GM21786 (cell line): ENCODE data around the gene ALOX5AP.
A peak's percentile ranks its signal among the peaks of the same experiment; 100 is the strongest.

Experiments used
- ATAC-seq: cut with Tn5 transposase; IDR thresholded peaks from one replicate; pipeline ENCODE4 v1.9.1; 2021; ENCODE audit not compliant: unreplicated experiment

The ALOX5AP gene

GRCh38 chr13:30735025-30735871 lies at the start of gene ALOX5AP:
ALOX5AP (plus strand) TSS chr13:30735543; CDS start chr13:30735606, 63 bp downstream.
- peak; percentile 79 for ATAC-seq

DNA sequence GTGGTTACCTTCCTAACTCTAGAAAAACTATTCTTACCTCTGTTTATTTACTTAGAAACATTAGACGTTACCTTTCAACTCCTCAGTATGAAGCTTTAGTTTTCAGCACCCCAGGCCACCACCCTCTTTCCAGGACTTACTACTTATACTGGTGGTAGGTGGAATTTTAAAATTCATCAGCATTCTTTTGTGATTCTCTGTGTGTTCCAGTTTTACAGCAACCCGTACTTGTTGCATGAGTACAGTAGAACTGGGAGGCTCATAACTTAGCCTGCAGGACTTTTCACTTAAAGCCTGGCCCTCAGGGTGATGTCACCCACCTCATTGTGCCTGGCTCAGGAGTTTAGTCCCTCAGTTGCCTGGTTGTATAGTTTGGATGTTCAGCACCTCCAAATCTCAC lies 49.4 kb upstream of the ALOX5AP start:
- ATAC-seq, result no peak

- ATAC-seq, result no peak
These were observed 47.7 kb upstream of the ALOX5AP start for GRCh38 chr13:30687601-30688000.

GRCh38 chr13:30689752-30690151 lies 45.6 kb upstream of the ALOX5AP start:
- no peak for ATAC-seq

DNA sequence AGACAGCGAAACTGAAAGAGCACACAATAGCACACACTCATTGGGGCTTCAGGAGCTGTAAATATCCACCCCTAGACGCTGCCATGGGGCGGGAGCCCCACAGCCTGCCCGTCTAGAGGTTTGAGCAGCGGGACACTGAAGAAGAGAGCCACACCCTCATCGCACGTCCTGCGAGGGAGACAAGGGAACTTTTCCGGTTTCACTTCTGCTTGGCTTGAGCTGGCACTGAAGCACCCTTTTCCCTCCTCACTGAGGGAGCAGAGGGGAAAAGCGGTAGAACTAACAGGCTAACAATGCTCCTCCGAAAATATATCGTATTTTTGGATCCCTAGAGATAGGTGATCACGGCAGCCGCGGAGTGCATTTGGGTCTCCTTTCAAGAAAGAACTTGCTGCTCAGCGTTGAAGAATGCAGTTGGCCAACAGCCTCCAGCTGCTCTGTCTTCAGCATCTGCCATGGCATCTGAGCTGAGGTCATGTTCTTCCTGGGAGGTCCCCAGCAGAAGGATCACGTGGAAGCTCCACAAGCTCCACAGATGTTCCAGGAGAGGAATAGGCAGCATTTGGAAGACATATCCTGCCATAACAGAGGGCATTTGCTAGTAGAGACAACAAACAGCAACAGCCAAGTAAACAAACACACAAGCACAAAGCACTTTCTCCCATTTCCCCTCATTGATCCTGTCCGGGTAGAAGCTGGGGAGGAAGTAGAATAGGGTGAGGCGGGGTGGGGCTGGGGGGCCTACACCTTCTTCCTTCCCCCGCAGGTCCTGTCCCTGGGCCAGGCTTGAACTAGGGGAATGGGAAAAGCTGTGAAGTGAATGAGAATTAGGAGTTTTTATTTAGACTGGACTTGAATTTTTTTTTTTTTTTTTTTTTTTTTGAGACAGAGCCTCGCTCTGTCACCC lies 44.8 kb upstream of the ALOX5AP start:
- ATAC-seq, result peak; percentile 66

DNA sequence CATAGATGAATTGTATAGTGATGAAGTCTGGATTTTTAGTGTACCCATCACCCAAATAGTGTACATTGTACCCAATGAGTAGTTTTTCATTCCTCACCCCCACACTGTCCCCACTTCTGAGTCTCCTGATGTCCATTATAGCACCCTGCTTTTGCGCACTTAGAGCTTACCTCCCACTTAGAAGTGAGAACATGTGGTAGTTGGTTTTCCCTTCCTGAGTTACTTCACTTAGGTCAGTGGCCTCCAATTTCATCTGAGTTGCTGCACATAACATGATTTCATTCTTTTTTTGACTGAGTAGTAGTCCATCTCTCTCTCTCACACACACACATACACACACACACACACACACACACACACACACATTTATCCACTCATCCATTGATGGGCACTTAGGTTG lies 43.2 kb upstream of the ALOX5AP start:
- no peak for ATAC-seq

DNA sequence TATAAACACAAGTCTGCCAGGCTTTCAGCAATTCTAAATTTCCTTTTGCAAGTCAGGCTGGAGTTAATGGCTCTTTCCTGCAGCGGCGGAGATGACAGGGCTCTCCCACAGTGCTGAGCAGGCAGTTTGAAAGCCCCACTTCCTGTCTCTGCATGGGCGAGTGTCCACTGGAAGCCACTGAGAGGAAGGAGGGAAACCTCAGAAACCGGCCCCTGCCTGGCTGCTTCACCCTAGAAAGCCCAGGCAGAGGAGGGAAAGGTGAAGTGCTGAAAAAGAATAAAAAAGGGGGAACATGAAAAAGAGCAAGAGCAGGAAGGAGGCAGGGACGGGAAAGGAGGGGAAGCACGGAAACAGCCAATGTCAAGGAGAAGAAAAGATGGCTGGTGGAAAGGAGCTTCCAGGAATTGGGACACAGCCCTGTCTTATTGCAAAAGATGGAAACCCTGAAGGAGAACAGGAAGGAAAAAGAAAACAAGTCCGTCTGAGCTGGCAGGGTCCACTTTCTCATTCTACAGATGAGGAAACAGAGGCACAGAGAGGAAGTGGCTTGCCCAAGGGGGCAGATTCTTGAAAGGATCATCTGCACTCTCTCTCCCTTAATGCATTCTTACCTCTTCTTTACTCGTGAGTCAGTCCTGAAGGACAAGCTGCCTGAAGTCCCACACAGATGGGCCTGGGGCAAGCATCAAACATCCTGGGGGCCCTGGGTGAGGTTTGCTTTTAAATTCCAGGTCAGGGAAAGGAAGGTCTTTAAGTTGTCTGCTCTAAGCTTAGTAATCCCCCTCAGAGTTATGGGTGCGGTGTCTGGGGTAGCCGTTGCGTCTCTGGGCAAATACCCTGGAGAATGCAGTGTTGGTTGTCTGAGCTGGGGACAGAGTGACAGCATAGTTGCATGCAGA lies 38.8 kb upstream of the ALOX5AP start:
- peak; percentile 52 for ATAC-seq

- no peak for ATAC-seq
These were observed 38.0 kb upstream of the ALOX5AP start for GRCh38 chr13:30697177-30697953.

DNA sequence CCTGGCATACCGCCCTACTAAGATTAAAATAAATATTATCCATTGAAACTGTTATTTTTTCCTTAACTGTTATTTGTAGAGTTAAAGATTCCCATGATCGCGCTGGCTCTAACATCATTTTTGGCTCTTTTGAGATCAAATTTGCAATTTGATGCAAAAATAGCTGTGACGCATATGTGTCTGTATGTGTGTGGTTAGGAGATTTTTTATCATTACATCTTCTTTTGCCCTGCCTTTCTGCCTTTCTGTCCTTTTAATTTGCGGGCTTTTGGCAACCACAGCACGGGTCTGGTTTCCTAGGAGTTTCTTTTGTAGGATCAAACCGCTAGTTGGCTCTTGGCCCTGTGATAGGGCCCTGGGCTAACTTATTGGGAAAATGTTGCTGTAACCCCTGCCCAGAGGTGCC lies 37.3 kb upstream of the ALOX5AP start:
- no peak for ATAC-seq

DNA sequence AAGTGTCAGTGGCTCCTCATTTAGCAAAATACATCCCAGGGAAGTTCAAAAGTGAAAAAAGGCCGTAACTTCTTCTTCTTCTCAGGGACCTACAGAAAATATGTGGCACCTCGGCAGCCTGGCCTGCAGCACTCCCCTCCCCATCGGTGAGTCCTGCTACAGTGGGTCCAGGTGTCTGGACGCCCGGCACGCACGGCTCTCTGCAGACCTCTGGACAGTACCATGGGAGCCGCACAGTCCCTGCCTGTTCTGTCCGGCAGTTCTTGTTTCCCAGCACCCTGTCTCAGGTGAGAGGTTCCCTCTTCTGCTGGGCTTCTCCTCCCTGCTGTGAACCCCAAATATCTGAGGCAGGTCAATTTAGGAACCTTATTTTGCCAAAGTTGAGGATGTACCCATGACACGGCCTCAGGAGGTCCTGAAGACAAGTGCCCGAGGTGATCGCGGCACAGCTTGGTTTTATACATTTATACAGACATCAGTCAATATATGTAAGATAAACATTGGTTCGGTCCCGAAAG lies 36.8 kb upstream of the ALOX5AP start:
- no peak for ATAC-seq

GRCh38 chr13:30700364-30700763 lies 35.0 kb upstream of the ALOX5AP start:
- no peak for ATAC-seq

DNA sequence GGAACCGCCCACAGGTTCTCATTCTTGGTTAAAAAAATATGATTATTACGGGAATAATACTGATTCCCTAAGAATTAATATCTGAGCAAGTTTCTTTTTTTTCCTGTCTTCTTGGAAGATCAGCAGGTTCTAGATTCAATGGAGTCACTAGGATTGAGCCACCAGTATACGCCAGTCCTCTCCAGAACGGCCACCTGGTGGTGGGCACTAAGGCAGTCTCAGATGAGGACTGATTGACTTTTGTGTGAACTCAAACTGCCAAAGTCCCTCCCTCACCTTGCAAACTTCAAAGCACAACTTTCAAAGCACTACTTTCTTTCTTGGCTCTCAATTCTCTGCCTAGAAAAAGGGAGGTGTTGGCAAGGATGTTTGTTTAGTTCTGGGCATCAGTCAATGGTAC lies 33.3 kb upstream of the ALOX5AP start:
- ATAC-seq, result no peak

DNA sequence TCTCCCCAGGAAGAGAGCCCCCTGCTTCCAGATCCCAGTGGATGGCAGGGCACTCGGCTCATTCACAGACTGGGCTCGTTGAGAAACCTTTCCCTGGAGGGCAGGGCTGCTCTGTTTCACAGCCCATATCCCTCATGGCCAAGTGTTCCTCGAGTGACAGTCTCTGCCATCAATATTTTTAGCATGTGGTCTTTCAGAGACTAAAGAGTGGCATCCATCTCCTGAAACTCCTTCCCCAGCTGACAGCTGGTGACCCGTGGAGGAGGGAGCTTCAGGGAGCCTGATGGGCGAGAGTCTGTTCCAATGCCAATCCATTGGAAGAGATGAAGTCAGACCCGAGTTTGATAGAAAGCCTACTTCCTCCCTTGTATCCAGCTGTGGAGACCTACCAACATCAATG lies 30.7 kb upstream of the ALOX5AP start:
- no peak for ATAC-seq

DNA sequence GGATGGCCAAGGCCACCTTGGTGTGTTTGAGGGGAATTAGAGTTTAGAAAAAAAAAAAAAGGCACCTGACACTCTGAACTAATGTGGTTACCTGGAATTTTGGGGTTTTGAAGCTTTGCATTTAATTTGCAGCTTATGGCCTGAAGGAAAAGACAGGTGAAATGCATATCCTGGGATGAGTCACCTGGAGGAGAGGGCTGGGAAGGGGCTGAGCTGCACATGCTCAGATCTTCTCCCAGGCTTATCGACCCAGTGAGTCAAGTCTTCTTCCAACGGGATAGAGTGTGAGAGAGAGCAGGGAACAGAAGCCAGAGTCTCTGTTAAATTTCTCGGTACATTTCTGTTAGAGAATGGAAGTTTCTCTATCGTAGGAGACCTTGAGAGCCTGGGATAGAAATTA lies 29.7 kb upstream of the ALOX5AP start:
- ATAC-seq, result no peak

- ATAC-seq, result no peak
These were observed 26.8 kb upstream of the ALOX5AP start for GRCh38 chr13:30708541-30708940.

DNA sequence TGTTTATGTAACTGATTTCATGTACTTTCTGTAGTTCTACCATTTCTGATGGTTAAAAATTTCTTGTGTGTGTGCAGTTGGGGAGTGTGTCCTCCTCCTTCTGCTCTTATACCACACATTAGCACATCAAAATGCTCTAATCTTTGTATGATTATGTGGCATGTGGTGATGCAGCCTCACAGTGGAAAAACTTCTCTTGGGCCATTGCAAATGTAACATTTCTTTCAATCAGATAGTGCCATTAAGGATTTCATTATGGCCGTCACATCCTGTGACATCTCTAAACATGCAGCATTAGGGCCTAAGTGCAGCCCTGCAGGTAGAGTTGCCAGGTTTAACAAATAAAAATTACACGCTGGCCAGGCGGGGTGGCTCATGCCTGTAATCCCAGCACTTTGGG lies 24.9 kb upstream of the ALOX5AP start:
- no peak for ATAC-seq

DNA sequence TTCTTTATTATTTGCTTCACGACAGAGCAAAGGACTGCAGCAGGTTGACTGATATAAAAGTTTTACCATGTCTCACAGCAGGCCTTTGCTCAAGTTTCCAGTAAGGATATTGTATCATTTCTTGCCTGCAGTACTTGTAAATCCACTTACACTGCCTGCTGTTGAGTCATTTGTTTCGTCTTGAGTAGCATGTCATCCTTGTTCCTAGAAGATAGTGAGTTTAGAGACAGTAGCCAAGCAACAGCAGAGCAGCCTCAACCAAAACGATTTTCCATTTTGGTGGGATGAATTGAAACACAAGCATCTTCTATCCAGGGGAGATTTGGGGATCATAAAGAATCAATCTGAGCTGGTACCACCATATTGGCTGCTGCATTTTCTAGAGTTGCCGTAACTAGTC lies 24.0 kb upstream of the ALOX5AP start:
- ATAC-seq, result no peak

GRCh38 chr13:30711837-30712236 lies 23.5 kb upstream of the ALOX5AP start:
- ATAC-seq, result no peak

DNA sequence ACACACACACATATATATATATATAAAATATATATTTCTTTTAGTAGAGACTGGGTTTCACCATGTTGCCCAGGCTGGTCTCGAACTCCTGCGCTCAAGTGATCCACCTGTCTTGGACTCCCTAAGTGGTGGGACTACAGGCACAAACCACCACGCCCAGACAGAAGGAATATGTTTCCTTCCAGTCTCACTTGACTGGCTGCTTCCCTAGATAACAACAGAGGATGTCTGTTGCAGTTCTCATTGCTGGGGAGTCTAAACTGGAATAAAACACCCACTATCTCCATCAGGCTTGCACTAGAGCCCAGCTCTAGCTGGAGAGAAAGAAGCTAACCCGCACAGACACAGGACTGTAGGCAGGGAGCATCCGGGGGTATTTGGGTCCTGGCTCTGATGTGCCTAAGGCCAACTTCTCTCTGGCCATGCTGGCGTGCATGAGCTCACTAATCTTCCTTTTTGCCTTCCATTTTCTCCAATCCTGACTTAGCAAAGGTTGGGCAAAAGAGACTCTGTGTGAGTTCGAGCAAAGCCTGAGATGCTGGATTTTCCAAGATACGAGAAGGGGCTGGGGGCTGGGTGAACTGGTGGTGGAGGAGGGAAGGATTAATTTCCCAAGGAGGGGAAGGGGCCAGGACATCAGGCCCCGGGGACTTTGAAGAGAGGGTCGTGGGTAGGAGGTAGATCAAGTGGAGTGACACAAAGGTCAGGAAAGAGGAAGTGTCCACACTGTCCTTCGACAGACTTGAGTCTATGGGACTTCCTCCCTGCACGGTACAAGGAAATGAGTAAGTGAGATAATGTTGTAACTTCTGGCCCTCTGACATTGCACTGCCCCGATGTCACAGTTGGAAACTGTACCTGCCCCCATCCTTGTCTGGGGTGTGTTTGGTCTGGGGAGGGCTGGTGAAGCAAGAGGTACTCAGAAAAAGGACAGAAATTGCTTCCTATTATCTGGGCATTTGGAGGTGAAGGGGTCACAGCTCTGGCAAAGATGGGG lies 22.5 kb upstream of the ALOX5AP start:
- no peak for ATAC-seq
